ENCODE results near the gene RNF166. TPM values are rescaled to one million over a fixed set of nuclear protein-coding genes. Genes with fewer than 3 reads are reported as not detected.

The RNF166 gene
- total RNA-seq, result 9.1 and 13.0 TPM in 2 replicates

- peak; percentile 71 to 92 for DNase-seq (ENCODE audit: low read depth in 2 of 2)
These were observed at the start of gene RNF166, which contains the start of gene CTU2 for GRCh38 chr16:88706229-88706964. RNF166 (minus strand) TSS chr16:88706408; CDS start chr16:88706325, 83 bp downstream. CTU2 (plus strand) TSS chr16:88706503; CDS start chr16:88706531, 28 bp downstream.

- DNase-seq (ENCODE audit: low read depth in 2 of 2), result peak in 1 of 2 donors; percentile 57
These were observed 48.9 kb upstream of the RNF166 start for GRCh38 chr16:88754912-88755744.

- DNase-seq (ENCODE audit: low read depth in 2 of 2), result no peak
These were observed 48.1 kb upstream of the RNF166 start for GRCh38 chr16:88754109-88754911.

GRCh38 chr16:88753602-88754001, 47.4 kb upstream of the RNF166 start:
- no peak for DNase-seq (ENCODE audit: low read depth in 2 of 2)

- no peak for DNase-seq (ENCODE audit: low read depth in 2 of 2)
These were observed 47.0 kb upstream of the RNF166 start for GRCh38 chr16:88753191-88753590.

- DNase-seq (ENCODE audit: low read depth in 2 of 2), result no peak
These were observed 46.3 kb upstream of the RNF166 start for GRCh38 chr16:88752386-88753002.

GRCh38 chr16:88750854-88751253, 44.6 kb upstream of the RNF166 start:
- DNase-seq (ENCODE audit: low read depth in 2 of 2), result no peak

GRCh38 chr16:88749358-88749757, 43.1 kb upstream of the RNF166 start:
- no peak for DNase-seq (ENCODE audit: low read depth in 2 of 2)

- DNase-seq (ENCODE audit: low read depth in 2 of 2), result no peak
These were observed 42.2 kb upstream of the RNF166 start for GRCh38 chr16:88748364-88748763.

GRCh38 chr16:88747588-88748301, 41.5 kb upstream of the RNF166 start:
- no peak for DNase-seq (ENCODE audit: low read depth in 2 of 2)

GRCh38 chr16:88746506-88746905, 40.3 kb upstream of the RNF166 start:
- DNase-seq (ENCODE audit: low read depth in 2 of 2), result no peak

GRCh38 chr16:88744577-88745521, 38.6 kb upstream of the RNF166 start:
- no peak for DNase-seq (ENCODE audit: low read depth in 2 of 2)

GRCh38 chr16:88743693-88744576, 37.7 kb upstream of the RNF166 start:
- DNase-seq (ENCODE audit: low read depth in 2 of 2), result peak; percentile 61 to 77

GRCh38 chr16:88742896-88743605, 36.8 kb upstream of the RNF166 start:
- DNase-seq (ENCODE audit: low read depth in 2 of 2), result no peak

GRCh38 chr16:88741368-88741767, 35.2 kb upstream of the RNF166 start:
- DNase-seq (ENCODE audit: low read depth in 2 of 2), result no peak

GRCh38 chr16:88740727-88741055, 34.5 kb upstream of the RNF166 start:
- DNase-seq (ENCODE audit: low read depth in 2 of 2), result no peak

- DNase-seq (ENCODE audit: low read depth in 2 of 2), result no peak
These were observed 33.9 kb upstream of the RNF166 start for GRCh38 chr16:88739977-88740726.
